Natural killer cell (primary cell): ENCODE data around the gene SERBP1. TPM values are rescaled to one million over a fixed set of nuclear protein-coding genes. Genes with fewer than 3 reads are reported as not detected.

ENCODE experiments used
- ATAC-seq, 3 donors: fragments of 150-1000 bp in 2 of 3; fragments of 200-7000 bp in 1 of 3; cut with Tn5 transposase; 1 replicate in 1 of 3; 2 replicates in 2 of 3; pipeline ENCODE4 v1.10.0; 2021; ENCODE audit warnings: mild to moderate bottlenecking in 2 of 3, moderate library complexity in 2 of 3
- DNase-seq, 2 donors: peaks; one replicate each; pipeline versions ENCODE4 v3.0.0 to v3.0.0-alpha.2; 2013 to 2021; ENCODE audit warnings: mixed read lengths in 1 of 2
- H3K27ac ChIP-seq: one replicate; pipeline ENCODE4 v1.5.1; 2013; ENCODE audit warnings: mild to moderate bottlenecking, low read length
- H3K27me3 ChIP-seq: one replicate; pipeline ENCODE4 v1.6.1; 2013; ENCODE audit warnings: low read length; ENCODE audit not compliant: control insufficient read depth, insufficient read depth
- H3K36me3 ChIP-seq: one replicate; pipeline ENCODE4 v1.6.1; 2013; ENCODE audit warnings: low read length; ENCODE audit not compliant: control insufficient read depth, insufficient read depth
- H3K4me1 ChIP-seq: one replicate; pipeline ENCODE4 v1.6.1; 2013; ENCODE audit warnings: low read length; ENCODE audit not compliant: control insufficient read depth, insufficient read depth
- H3K4me3 ChIP-seq: one replicate; pipeline ENCODE4 v1.5.1; 2013; ENCODE audit warnings: low read length
- H3K9me3 ChIP-seq: one replicate; pipeline ENCODE4 v1.6.1; 2013; ENCODE audit warnings: low read length; ENCODE audit not compliant: control insufficient read depth, insufficient read depth
- H3K27ac Mint-ChIP-seq, 2 donors: one replicate each; pipeline ENCODE4 v1.8.0; 2022; ENCODE audit warnings: mild to moderate bottlenecking in 2 of 2, mixed read lengths in 2 of 2, moderate library complexity in 1 of 2
- H3K27me3 Mint-ChIP-seq, 2 donors: one replicate each; pipeline ENCODE4 v1.8.0; 2022; ENCODE audit warnings: low read depth in 2 of 2, mixed read lengths in 2 of 2
- H3K36me3 Mint-ChIP-seq: one replicate; pipeline ENCODE4 v1.8.0; 2022; ENCODE audit warnings: mixed read lengths
- H3K4me1 Mint-ChIP-seq, 2 donors: one replicate each; pipeline ENCODE4 v1.8.0; 2022; ENCODE audit warnings: mixed read lengths in 2 of 2
- H3K4me3 Mint-ChIP-seq: one replicate; pipeline ENCODE4 v1.8.0; 2022; ENCODE audit warnings: mild to moderate bottlenecking, moderate library complexity, mixed read lengths
- H3K9me3 Mint-ChIP-seq, 2 donors: one replicate each; pipeline ENCODE4 v1.8.0; 2022; ENCODE audit warnings: mixed read lengths in 2 of 2
- WGBS: methylation state at CpG from one replicate; pipeline ENCODE4 v1.1.7; 2013; ENCODE audit warnings: missing lambda C conversion rate; ENCODE audit not compliant: insufficient coverage; 5-methylcytosine and 5-hydroxymethylcytosine counted together
- intact Hi-C: fragments of 100-400 bp; cut with micrococcal nuclease; formaldehyde crosslinking; loops from one replicate; pipeline ENCODE4 v1.14.2; 2022
- total RNA-seq, 4 donors: library from RNA; stranded (reverse); fragments of 120-200 nt in 1 of 4; gene quantifications; one replicate each; pipeline versions ENCODE4 v1.2.3 to v1.2.4, GENCODE V29; 2013 to 2022
- TF ChIP-seq, protein P1 (sequence below): fragments of 200-600 bp; IDR thresholded peaks from one replicate; pipeline ENCODE4 v1.8.0; 2022; ENCODE audit warnings: antibody characterized with exemption

The SERBP1 gene
- total RNA-seq, 3 donors from 2014 or later (not counting 1 experiment from before 2014, with no cell fraction given), result 137 to 183 (median 149) TPM

DNA sequence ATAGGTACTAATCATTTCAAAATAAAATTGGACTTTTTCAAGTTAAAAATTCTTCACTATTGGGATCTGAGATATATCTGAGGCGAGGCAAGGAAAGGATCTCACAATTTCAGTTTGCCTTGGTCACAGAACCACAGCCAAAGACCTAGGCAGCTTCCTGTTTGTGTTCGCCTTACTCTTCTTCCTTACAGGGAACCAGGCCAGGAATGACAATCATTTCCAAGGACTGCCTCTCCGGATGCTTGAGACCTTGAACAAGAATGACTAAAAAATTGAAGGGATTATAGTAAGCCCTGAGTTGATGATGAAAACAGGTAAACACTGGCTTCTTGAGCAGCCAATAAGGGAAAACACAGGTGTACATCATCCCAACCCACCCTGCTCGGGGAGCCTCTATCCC, 35.2 kb upstream of the SERBP1 start:
- DNase-seq (no peak), ATAC-seq (no peak)
- Mint-ChIP-seq H3K27ac (no peak overlapping the region), H3K4me3 (no peak overlapping the region), H3K36me3 (no peaks in the 10 kb centered on the region), H3K4me1 (no peaks in the 10 kb centered on the region), H3K27me3 (peaks cover 0 to 5% of the 10 kb centered on the region in 2 donors), H3K9me3 (no peaks in the 10 kb centered on the region)
- intact Hi-C loops, result no loop called here
- WGBS, result 53% methylated on average over 3 of the region's 4 CpGs
- TF ChIP-seq, protein P1, sequence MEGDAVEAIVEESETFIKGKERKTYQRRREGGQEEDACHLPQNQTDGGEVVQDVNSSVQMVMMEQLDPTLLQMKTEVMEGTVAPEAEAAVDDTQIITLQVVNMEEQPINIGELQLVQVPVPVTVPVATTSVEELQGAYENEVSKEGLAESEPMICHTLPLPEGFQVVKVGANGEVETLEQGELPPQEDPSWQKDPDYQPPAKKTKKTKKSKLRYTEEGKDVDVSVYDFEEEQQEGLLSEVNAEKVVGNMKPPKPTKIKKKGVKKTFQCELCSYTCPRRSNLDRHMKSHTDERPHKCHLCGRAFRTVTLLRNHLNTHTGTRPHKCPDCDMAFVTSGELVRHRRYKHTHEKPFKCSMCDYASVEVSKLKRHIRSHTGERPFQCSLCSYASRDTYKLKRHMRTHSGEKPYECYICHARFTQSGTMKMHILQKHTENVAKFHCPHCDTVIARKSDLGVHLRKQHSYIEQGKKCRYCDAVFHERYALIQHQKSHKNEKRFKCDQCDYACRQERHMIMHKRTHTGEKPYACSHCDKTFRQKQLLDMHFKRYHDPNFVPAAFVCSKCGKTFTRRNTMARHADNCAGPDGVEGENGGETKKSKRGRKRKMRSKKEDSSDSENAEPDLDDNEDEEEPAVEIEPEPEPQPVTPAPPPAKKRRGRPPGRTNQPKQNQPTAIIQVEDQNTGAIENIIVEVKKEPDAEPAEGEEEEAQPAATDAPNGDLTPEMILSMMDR, result no peak
- Histone ChIP-seq H3K9me3 (no peaks in the 10 kb centered on the region), H3K27ac (no peak overlapping the region), H3K4me3 (no peak overlapping the region), H3K27me3 (no peaks in the 10 kb centered on the region), H3K36me3 (no peaks in the 10 kb centered on the region), H3K4me1 (no peaks in the 10 kb centered on the region)

DNA sequence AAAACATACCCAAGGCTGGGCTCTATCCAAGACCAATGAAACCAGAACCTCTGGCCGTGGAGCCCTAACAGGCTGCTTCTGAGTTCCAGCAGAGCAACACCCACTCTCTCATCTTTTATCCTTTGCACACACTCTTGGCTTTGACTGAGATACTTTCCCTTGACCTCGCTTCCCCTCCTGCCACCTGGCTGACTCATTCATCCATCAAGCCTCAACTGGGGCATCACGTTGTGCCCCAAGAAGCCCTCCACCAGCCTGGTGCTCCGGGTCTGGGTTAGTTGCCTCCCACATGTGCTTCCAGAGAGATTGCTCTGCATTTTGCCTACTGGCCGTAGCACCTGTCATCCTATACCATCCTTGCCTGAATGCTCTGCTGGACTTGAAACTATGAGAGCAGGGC, 34.5 kb upstream of the SERBP1 start:
- H3K4me3 Mint-ChIP-seq, result no peak overlapping the region
- peaks cover 0 to 5% of the 10 kb centered on the region in 2 donors for H3K27me3 Mint-ChIP-seq
- no peaks in the 10 kb centered on the region for H3K36me3 ChIP-seq
- DNase-seq (no peak), ATAC-seq (no peak)
- H3K4me1 Mint-ChIP-seq, result no peaks in the 10 kb centered on the region
- H3K27ac ChIP-seq, result no peak overlapping the region
- H3K9me3 ChIP-seq, result no peaks in the 10 kb centered on the region
- H3K36me3 Mint-ChIP-seq, result no peaks in the 10 kb centered on the region
- H3K9me3 Mint-ChIP-seq, result no peaks in the 10 kb centered on the region
- intact Hi-C loops, result no loop called here
- no peaks in the 10 kb centered on the region for H3K4me1 ChIP-seq
- TF ChIP-seq, protein P1, result no peak
- no peaks in the 10 kb centered on the region for H3K27me3 ChIP-seq
- 87% methylated on average over 5 of the region's 5 CpGs for WGBS
- H3K4me3 ChIP-seq, result no peak overlapping the region
- H3K27ac Mint-ChIP-seq, result no peak overlapping the region

DNA sequence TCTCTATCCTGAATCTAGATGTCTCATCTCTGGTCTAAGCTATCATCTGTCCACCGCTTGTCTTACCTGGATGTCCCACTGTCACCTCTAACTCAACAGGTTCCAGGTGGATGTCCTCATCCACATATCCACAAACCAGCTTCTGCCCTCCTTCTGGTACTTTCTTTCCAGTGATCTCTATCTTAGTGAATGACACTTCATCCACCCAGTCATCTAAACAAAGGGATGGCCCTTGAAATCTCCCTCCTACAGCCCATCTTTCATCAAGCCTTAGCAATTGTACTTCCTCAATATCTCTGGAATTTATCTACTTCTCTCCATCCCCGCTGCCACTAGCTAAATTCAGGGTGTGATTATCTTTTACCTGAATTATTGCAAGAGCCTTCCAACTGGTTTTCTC, 33.9 kb upstream of the SERBP1 start:
- peaks cover 0 to 5% of the 10 kb centered on the region in 2 donors for H3K27me3 Mint-ChIP-seq
- WGBS, result 95% methylated on average over 2 of the region's 2 CpGs
- TF ChIP-seq, protein P1, result no peak
- no peak for ATAC-seq
- Histone ChIP-seq H3K4me3 (no peak overlapping the region), H3K27ac (no peak overlapping the region), H3K27me3 (no peaks in the 10 kb centered on the region), H3K36me3 (no peaks in the 10 kb centered on the region), H3K9me3 (no peaks in the 10 kb centered on the region), H3K4me1 (no peaks in the 10 kb centered on the region)
- intact Hi-C loops, result no loop called here
- no peaks in the 10 kb centered on the region for H3K4me1 Mint-ChIP-seq
- no peak for DNase-seq
- no peak overlapping the region for H3K27ac Mint-ChIP-seq
- H3K4me3 Mint-ChIP-seq, result no peak overlapping the region
- H3K9me3 Mint-ChIP-seq, result no peaks in the 10 kb centered on the region
- H3K36me3 Mint-ChIP-seq, result no peaks in the 10 kb centered on the region

- no peaks in the 10 kb centered on the region for H3K9me3 ChIP-seq
- no peaks in the 10 kb centered on the region for H3K36me3 ChIP-seq
- intact Hi-C loops, result no loop called here
- ATAC-seq, result no peak
- Mint-ChIP-seq H3K9me3 (no peaks in the 10 kb centered on the region), H3K4me3 (no peak overlapping the region), H3K36me3 (no peaks in the 10 kb centered on the region), H3K4me1 (no peaks in the 10 kb centered on the region), H3K27me3 (peaks cover 0 to 5% of the 10 kb centered on the region in 2 donors), H3K27ac (no peak overlapping the region)
- DNase-seq, result no peak
- H3K4me1 ChIP-seq, result no peaks in the 10 kb centered on the region
- TF ChIP-seq, protein P1, result no peak
- H3K4me3 ChIP-seq, result no peak overlapping the region
- no peaks in the 10 kb centered on the region for H3K27me3 ChIP-seq
- WGBS, result 94% methylated on average over 7 of the region's 7 CpGs
- no peak overlapping the region for H3K27ac ChIP-seq
These were observed 33.2 kb upstream of the SERBP1 start for GRCh38 chr1:67463298-67463955.
